NCI-H1105 treated with DMSO at 0.1 percent for 48 hours (cell line): ENCODE measurements around the gene DHFR.
"Not testable (repeated sequence)": the region's sequence is repeated elsewhere in the genome, so short reads cannot be mapped to it uniquely, and the experiment has no call there.

Experiments
- DNase-seq: peaks from one replicate; lab custom pipeline; 2025; lab: John Stamatoyannopoulos, UW

The DHFR gene

GRCh38 chr5:80654391-80655230, at the start of gene DHFR, which contains the start of gene MSH3:
DHFR (minus strand) TSS chr5:80654983; CDS start chr5:80654489, 494 bp downstream.
MSH3 (plus strand) TSS chr5:80654652; CDS start chr5:80654728, 76 bp downstream.
- DNase-seq = peak; percentile 74

GRCh38 chr5:80704221-80704620, 49.4 kb upstream of the DHFR start:
- DNase-seq = no peak

- DNase-seq = no peak
Measured at GRCh38 chr5:80703747-80704146, 49.0 kb upstream of the DHFR start.

- DNase-seq = no peak
Measured at GRCh38 chr5:80703291-80703690, 48.5 kb upstream of the DHFR start.

- DNase-seq = no peak
Measured at GRCh38 chr5:80701597-80701996, 46.8 kb upstream of the DHFR start.

- no peak for DNase-seq
Measured at GRCh38 chr5:80698369-80698768, 43.6 kb upstream of the DHFR start.

- no peak for DNase-seq
Measured at GRCh38 chr5:80697100-80697499, 42.3 kb upstream of the DHFR start.

- DNase-seq = no peak
Measured at GRCh38 chr5:80696450-80696849, 41.7 kb upstream of the DHFR start.

GRCh38 chr5:80695666-80696065, 40.9 kb upstream of the DHFR start:
- no peak for DNase-seq

GRCh38 chr5:80689627-80690026, 34.8 kb upstream of the DHFR start:
- DNase-seq = no peak

- no peak for DNase-seq
Measured at GRCh38 chr5:80688648-80689420, 34.1 kb upstream of the DHFR start.

GRCh38 chr5:80686757-80687156, 32.0 kb upstream of the DHFR start:
- DNase-seq = peak; percentile 2

GRCh38 chr5:80676706-80677105, 21.9 kb upstream of the DHFR start:
- DNase-seq = no peak

- peak; percentile 40 for DNase-seq
Measured at GRCh38 chr5:80672140-80672736, 17.5 kb upstream of the DHFR start.

- no peak for DNase-seq
Measured at GRCh38 chr5:80668016-80668969, 13.5 kb upstream of the DHFR start.

- no peak for DNase-seq
Measured at GRCh38 chr5:80667384-80667783, 12.6 kb upstream of the DHFR start.

GRCh38 chr5:80665057-80665456, 10.3 kb upstream of the DHFR start:
- DNase-seq = no peak

- no peak for DNase-seq
Measured at GRCh38 chr5:80662108-80662507, 7.3 kb upstream of the DHFR start.

- DNase-seq = not testable (repeated sequence)
Measured at GRCh38 chr5:80660661-80661060, 5.9 kb upstream of the DHFR start.

GRCh38 chr5:80659106-80659505, 4.3 kb upstream of the DHFR start:
- no peak for DNase-seq

GRCh38 chr5:80656425-80656824, 1.6 kb upstream of the DHFR start:
- no peak for DNase-seq
